Suppressor macrophage treated with lipopolysaccharide for 1 hour (primary cell): ENCODE measurements around the gene RAB11B.
"Not testable (repeated sequence)": the region's sequence is repeated elsewhere in the genome, so short reads cannot be mapped to it uniquely, and the experiment has no call there.

ENCODE experiments used
- DNase-seq, 3 donors: peaks; one replicate each; pipeline ENCODE4 v3.0.0-alpha.2; 2020 to 2022

RAB11B gene

DNA sequence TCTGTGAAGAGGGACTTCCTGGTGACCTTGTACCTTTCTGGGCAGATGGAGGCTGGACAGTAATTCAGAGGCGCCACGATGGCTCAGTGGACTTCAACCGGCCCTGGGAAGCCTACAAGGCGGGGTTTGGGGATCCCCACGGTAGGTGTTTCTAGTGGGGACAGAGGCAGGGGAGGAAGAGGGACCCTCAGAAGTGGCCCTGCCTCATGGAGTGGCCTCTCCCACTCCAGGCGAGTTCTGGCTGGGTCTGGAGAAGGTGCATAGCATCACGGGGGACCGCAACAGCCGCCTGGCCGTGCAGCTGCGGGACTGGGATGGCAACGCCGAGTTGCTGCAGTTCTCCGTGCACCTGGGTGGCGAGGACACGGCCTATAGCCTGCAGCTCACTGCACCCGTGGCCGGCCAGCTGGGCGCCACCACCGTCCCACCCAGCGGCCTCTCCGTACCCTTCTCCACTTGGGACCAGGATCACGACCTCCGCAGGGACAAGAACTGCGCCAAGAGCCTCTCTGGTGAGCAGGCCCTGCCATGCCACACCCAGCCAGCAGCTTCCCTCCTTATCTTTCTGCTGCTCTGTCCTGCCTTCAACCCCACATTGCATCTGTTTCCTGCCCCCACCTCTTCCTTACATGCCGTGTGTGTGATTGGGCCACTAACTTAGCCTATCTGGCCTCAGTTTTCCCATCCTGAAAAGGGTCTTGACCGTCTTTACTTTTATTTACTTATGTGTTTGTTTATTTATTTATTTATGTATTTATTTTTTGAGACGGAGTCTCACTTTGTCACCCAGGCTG, 19.0 kb upstream of the RAB11B start:
- no peak for DNase-seq

GRCh38 chr19:8373867-8374813, 16.0 kb upstream of the RAB11B start:
- DNase-seq = no peak

- DNase-seq = not testable (repeated sequence)
These were observed 14.4 kb upstream of the RAB11B start for GRCh38 chr19:8375766-8376165.

DNA sequence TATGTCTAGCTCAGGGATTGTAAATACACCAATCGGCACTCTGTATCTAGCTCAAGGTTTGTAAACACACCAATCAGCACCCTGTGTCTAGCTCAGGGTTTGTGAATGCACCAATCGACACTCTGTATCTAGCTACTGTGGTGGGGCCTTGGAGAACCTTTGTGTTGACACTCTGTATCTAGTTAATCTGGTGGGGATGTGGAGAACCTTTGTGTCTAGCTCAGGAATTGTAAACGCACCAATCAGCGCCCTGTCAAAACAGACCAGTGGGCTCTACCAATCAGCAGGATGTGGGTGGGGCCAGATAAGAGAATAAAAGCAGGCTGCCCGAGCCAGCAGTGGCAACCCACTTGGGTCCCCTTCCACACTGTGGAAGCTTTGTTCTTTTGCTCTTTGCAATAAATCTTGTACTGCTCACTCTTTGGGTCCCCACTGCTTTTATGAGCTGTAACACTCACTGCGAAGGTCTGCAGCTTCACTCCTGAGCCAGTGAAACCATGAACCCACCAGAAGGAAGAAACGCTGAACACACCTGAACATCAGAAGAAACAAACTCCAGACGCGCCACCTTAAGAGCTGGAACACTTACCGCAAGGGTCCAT, 13.7 kb upstream of the RAB11B start:
- not testable (repeated sequence) for DNase-seq

- DNase-seq = no peak
These were observed 12.6 kb upstream of the RAB11B start for GRCh38 chr19:8377598-8377997.

DNA sequence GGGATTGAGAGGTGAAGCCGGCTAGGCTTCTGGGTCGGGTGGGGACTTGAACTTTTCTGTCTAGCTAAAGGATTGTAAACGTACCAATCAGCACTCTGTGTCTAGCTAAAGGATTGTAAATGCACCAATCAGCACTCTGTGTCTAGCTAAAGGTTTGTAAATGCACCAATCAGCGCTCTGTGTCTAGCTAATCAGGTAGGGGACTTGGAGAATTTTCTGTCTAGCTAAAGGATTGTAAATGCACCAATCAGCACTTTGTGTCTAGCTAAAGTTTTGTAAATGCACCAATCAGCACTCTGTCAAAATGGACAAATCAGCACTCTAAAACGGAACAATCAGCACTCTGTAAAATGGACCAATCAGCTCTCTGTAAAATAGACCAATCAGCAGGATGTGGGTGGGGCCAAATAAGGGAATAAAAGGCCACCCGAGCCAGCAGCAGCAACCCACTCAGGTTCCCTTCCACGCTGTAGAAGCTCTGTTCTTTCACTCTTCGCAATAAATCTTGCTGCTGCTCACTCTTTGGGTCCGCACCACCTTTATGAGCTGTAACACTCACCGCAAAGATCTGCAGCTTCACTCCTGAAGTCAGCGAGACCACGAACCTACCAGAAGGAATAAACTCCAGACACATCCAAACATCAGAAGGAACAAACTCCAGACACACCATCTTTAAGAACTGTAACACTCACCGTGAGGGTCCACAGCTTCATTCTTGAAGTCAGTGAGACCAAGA, 10.8 kb upstream of the RAB11B start:
- DNase-seq = not testable (repeated sequence)

- peak; percentile 74 to 78 (median 76) for DNase-seq
These were observed 5.6 kb upstream of the RAB11B start for GRCh38 chr19:8384569-8384968.

- DNase-seq = peak; percentile 26 to 49 (median 29)
These were observed 5.1 kb upstream of the RAB11B start for GRCh38 chr19:8385103-8385502.

DNA sequence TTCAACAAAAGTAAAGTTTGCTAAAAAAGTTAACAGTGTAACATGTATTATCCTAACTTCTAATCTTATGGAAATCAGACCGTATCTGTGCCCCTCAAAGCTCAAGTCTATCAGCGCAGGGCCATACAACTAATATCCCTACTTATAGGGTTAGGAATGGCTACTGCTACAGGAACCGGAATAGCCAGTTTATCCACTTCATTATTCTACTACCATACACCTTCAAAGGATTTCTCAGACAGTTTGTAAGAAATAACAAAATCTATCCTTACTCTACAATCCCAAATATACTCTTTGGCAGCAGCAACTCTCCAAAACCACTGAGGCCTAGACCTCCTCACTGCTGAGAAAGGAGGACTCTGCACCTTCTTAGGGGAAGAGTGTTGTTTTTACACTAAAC, 4.6 kb upstream of the RAB11B start:
- not testable (repeated sequence) for DNase-seq

DNA sequence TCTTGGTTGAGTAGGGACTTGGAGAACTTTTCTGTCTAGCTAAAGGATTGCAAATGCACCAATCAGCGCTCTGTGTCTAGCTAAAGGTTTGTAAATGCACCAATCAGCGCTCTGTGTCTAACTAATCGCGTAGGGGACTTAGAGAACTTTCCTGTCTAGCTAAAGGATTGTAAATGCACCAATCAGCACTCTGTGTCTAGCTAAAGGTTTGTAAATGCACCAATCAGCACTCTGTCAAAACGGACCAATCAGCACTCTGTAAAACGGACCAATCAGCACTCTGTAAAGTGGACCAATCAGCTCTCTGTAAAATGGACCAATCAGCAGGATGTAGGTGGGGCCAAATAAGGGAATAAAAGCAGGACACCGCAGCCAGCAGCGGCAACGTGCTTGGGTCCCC, 3.7 kb upstream of the RAB11B start:
- DNase-seq = not testable (repeated sequence)

DNA sequence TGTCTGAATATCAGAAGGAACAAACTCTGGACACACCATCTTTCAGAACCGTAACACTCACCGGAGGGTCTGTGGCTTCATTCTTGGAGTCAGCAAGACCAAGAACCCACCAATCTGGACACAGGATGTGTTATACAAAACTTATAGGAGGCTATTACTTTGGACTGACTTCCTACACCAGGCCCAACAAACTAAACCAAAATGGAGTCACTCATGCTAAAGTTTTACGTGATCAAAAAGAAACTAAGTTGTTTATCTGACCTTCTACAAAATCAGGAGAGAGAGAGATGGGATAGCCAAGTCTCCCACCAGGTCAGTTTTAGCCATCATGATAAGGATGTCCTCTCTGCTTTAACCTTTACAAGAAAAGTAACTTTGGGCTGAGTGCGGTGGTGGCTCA, 3.2 kb upstream of the RAB11B start:
- DNase-seq = no peak

- no peak for DNase-seq
These were observed 2.2 kb upstream of the RAB11B start for GRCh38 chr19:8387688-8388611.

GRCh38 chr19:8388612-8388958, 1.6 kb upstream of the RAB11B start:
- DNase-seq = no peak

DNA sequence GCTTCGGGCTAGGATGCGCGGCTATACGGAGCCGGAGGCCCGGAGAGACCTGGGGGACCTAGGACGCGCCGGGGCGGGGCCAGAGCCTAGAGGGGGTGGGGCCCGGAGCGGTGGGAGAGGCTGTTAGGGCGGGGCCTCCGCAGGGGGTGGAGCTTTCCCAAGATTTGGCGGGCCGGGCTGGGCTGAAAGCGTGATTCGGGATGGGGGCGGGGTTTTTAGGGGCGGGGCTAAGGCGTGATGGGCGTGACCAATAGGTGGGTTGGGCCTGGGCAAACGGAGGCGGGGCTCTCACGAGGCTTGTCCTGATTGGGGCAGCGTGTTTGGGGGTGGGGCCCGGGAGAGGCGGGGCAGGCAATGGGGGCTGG, 439 bp downstream of the RAB11B start:
- peak; percentile 94 to 99 (median 98) for DNase-seq

DNA sequence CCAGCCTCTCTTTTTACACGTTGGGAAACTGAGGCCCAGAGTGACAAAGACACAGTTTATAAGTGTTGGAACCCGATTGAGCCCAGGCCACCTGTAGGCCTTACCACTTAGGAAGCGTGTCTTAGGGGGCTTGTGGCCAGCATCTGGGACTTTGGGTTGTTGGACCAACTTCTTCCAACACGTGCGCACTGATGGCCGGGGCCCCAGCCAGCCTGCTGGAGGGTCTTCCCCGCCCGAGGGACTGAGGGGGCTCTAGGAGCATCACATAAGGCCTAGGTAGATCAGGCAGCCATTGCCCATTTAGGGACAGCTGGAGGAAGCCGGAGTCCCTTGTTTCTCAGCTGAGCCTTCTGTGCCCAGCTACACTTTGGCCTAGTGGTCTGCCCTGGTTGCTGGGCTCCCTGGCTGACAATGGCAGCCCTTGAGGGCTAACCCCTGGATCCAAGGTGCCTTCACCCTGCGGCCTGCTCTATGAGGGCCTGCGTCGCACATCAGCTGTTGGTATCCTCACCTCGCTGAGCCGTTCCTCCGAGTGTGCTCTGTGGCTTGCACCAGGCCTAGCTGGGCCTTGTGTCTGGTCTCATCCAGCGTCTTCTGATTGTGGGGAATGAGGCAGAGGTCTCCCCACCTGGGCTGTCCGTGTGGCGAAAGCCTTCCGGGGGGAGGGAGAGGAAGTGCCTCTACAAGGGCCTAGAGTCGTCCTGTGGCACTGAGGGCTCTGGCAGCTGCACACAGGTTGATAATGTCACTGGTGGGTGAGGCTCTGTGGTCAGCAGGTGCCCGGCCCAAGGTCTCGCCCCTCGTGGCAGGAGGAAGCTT, 1.2 kb downstream of the RAB11B start:
- no peak for DNase-seq

GRCh38 chr19:8392017-8392591, 1.9 kb downstream of the RAB11B start:
- no peak for DNase-seq

DNA sequence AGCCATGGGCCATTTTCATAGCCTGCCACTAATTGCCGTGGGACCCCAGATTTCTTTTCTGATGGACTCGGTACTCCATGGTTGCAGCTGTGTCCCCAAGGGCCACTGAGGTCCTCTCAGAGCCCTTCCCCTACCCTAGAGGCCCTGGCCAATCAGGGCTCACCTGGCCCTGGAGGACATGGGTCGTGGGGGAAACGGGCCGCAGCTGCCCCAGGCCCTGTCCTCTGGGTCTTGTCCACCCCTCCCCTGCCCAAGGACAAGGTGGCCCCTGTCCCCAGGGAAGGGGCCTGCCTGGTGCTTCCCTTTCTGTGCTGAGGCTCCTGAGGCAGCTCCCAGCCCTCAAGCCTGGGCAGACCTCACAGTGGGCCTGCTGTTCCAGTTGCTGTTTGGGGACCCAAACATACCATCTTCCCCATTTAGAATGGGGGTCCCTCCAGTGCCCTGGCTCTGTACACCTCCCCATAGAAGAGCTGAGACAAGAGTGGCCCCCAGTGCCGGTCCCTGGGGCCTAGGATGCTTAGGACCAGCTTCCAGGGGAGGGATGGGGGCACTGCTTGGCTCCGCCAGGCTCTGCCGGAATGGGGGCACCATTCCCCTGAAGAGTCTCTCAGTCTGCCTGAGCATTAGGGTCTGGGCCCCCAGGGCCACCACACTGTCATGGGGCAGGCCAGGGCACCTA, 3.2 kb downstream of the RAB11B start:
- DNase-seq = no peak

- DNase-seq = no peak
These were observed 3.7 kb downstream of the RAB11B start for GRCh38 chr19:8393871-8394250.

GRCh38 chr19:8395621-8396082, 5.5 kb downstream of the RAB11B start:
- DNase-seq = no peak

- DNase-seq = no peak
These were observed 6.0 kb downstream of the RAB11B start for GRCh38 chr19:8396185-8396562.
